Calu3 (cell line): ENCODE results near the gene KRTAP5-5. TPM values are rescaled to one million over a fixed set of nuclear protein-coding genes. Genes with fewer than 3 reads are reported as not detected.
"Not testable (repeated sequence)": the region's sequence is repeated elsewhere in the genome, so short reads cannot be mapped to it uniquely, and the experiment has no call there.

ENCODE experiments used
- BruUV-seq: library from RNA; stranded (reverse); fragments of 400-500 nt; replicated peaks from 2 replicates; lab custom pipeline; 2021; lab: Mats Ljungman, UMichigan
- CTCF ChIA-PET: fragments of 300-600 bp; sonication (Branson Sonifier 250); formaldehyde crosslinking; loops from one replicate; lab custom pipeline; 2022; ENCODE audit warnings: antibody characterized with exemption; lab: Charles Lee
- DNase-seq: peaks from one replicate; pipeline ENCODE4 v3.0.0; 2022
- H3K27ac Mint-ChIP-seq: one replicate; pipeline ENCODE4 v1.8.0; 2022; ENCODE audit warnings: mixed read lengths; ENCODE audit not compliant: unreplicated experiment
- H3K27me3 Mint-ChIP-seq: one replicate; pipeline ENCODE4 v1.8.0; 2022; ENCODE audit warnings: mixed read lengths; ENCODE audit not compliant: unreplicated experiment
- H3K36me3 Mint-ChIP-seq: one replicate; pipeline ENCODE4 v1.8.0; 2022; ENCODE audit warnings: mild to moderate bottlenecking, moderate library complexity, mixed read lengths; ENCODE audit not compliant: insufficient read depth, unreplicated experiment
- H3K4me1 Mint-ChIP-seq: one replicate; pipeline ENCODE4 v1.8.0; 2022; ENCODE audit warnings: mild to moderate bottlenecking, low read depth, mixed read lengths; ENCODE audit not compliant: unreplicated experiment
- H3K4me3 Mint-ChIP-seq: one replicate; pipeline ENCODE4 v1.8.0; 2022; ENCODE audit warnings: mild to moderate bottlenecking, low read depth, moderate library complexity, mixed read lengths; ENCODE audit not compliant: unreplicated experiment
- H3K9me3 Mint-ChIP-seq: one replicate; pipeline ENCODE4 v1.8.0; 2022; ENCODE audit warnings: low read depth, mixed read lengths; ENCODE audit not compliant: unreplicated experiment
- intact Hi-C: fragments of 100-400 bp; cut with micrococcal nuclease; formaldehyde crosslinking; loops from one replicate; pipeline ENCODE4 v1.10.0; 2022; ENCODE audit not compliant: unreplicated experiment
- total RNA-seq: library from RNA; stranded (reverse); gene quantifications from 2 replicates; pipeline ENCODE4 v1.2.3, GENCODE V29; 2022
- TF ChIP-seq, protein P1 (sequence below): fragments of 200-600 bp; IDR thresholded peaks from one replicate; pipeline ENCODE4 v1.8.0; 2022; ENCODE audit warnings: antibody characterized with exemption; ENCODE audit not compliant: unreplicated experiment

The KRTAP5-5 gene
- total RNA-seq, 1 experiment from 2014 or later: not detected

DNA sequence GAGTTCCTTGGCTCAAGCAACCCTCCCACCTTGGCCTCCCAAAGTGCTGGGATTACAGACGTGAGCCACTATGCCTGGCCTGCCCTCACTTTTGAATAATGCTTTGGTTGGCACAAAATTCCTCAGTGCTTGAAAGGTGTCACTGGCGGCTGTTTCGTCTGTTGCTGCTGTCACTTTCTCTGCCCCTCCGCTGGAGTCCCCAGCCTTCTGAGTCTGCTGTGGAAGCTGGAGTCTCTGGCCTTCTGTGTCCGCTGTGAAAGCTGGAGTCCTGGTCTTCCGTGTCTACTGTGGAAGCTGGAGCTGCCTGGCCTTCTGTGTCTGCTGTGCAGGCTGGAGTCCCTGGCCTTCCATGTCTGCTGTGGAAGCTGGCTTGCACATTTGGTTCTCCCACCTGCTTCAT, 39.6 kb upstream of the KRTAP5-5 start:
- intact Hi-C loops: no loop called here
- TF ChIP-seq, protein P1, sequence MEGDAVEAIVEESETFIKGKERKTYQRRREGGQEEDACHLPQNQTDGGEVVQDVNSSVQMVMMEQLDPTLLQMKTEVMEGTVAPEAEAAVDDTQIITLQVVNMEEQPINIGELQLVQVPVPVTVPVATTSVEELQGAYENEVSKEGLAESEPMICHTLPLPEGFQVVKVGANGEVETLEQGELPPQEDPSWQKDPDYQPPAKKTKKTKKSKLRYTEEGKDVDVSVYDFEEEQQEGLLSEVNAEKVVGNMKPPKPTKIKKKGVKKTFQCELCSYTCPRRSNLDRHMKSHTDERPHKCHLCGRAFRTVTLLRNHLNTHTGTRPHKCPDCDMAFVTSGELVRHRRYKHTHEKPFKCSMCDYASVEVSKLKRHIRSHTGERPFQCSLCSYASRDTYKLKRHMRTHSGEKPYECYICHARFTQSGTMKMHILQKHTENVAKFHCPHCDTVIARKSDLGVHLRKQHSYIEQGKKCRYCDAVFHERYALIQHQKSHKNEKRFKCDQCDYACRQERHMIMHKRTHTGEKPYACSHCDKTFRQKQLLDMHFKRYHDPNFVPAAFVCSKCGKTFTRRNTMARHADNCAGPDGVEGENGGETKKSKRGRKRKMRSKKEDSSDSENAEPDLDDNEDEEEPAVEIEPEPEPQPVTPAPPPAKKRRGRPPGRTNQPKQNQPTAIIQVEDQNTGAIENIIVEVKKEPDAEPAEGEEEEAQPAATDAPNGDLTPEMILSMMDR: no peak
- no peak for DNase-seq
- Mint-ChIP-seq H3K27me3 (peaks cover 39% of the 10 kb centered on the region), H3K36me3 (no peaks in the 10 kb centered on the region), H3K4me3 (no peak overlapping the region), H3K9me3 (no peaks in the 10 kb centered on the region), H3K4me1 (peaks cover 7% of the 10 kb centered on the region), H3K27ac (no peak overlapping the region)
- BruUV-seq: no TSS peak
- CTCF ChIA-PET: interaction anchor here (0.6 kb wide), 1 partner anchor 682 kb away, joined by 4 read pairs; no protein-coding TSS in a partner anchor

DNA sequence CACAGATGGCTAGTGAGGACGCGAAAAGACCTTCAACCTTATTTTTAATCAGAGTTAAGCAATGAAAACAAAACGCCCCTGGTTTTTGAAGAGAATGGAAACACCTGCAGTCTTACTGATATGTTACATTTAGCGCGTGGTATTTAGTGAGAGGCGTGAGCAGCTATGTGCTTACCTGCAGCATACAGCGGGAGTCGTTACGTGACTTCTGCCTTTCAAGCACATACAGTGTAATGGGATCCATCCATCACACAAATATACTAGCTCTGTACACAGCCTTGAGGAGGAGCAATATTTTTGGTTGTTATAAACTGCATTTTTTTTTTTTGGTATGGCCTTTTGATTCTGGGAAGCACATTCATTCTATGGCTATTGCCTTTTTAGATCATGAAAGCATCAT, 36.9 kb upstream of the KRTAP5-5 start:
- no peaks in the 10 kb centered on the region for H3K9me3 Mint-ChIP-seq
- peaks cover 65% of the 10 kb centered on the region for H3K27me3 Mint-ChIP-seq
- H3K4me3 Mint-ChIP-seq: no peak overlapping the region
- BruUV-seq: no TSS peak
- TF ChIP-seq, protein P1: no peak
- intact Hi-C loops: no loop called here
- DNase-seq: no peak
- peaks cover 7% of the 10 kb centered on the region for H3K4me1 Mint-ChIP-seq
- no peaks in the 10 kb centered on the region for H3K36me3 Mint-ChIP-seq
- CTCF ChIA-PET: no interaction called here
- H3K27ac Mint-ChIP-seq: no peak overlapping the region

DNA sequence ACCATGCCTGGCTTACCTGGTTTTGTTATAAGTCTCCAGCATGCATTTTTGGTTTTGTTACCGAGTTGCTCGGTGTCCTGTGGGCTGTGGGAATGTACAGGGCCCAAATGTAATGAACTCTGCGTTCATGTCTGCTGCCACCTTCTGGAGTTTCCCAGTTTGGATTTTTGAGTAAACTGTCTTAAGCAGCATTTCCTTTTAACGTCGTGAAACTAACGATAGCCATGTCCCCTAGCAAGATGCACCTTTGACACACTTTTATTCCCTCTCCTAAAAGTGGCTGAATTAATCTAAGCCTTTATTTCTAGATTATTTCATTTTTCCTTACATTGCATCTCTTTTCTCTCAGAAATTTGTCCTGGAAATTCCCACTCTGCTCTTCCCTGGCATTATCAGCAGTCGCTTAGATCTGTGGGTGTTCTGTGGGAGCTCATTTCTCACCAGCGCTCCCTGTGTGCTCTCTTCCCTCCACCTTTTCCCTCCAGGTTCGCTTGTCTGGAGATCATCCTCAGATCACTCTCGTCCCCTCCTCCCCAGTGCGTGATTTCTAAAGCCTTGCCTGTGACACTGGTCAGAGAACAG, 33.5 kb upstream of the KRTAP5-5 start:
- BruUV-seq, H3K36me3 Mint-ChIP-seq, H3K4me1 Mint-ChIP-seq, intact Hi-C loops, H3K27ac Mint-ChIP-seq, DNase-seq, H3K9me3 Mint-ChIP-seq, H3K4me3 Mint-ChIP-seq: not testable (repeated sequence)
- CTCF ChIA-PET: interaction anchor here (1.1 to 1.7 kb wide), 3 partner anchors 21 to 49 kb away, joined by 3 to 15 read pairs (median 14); no protein-coding TSS in a partner anchor
- peaks cover 89% of the 10 kb centered on the region for H3K27me3 Mint-ChIP-seq

DNA sequence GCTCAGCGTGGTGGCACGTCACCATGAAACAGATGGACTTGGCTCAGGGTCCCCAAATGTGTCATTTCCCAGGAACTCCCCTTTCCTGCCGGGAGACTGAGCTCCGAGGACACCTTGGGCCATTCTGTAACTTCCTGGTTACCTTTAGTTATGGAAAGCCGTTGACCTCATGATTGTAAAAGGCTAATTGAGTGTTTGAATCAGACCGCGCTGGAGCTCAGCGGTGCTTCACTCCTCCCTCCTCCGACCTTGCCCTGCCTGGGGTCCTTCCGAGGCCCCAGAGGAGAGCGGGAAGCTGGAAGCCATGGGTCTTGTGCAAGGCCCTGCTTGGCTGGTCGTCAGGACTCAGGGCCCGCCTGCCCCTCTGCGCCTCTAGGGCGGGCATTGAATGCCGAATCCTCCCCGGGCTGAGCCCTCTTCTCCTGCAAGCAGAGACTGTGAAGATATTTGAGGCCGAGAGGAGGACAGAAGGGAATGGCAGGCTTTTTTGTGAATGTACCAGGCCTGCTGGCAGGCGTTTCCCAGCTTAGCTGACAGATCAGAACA, 32.9 kb upstream of the KRTAP5-5 start:
- CTCF ChIA-PET: interaction anchor here (1.7 kb wide), 1 partner anchor 50 kb away, joined by 14 read pairs; no protein-coding TSS in a partner anchor

DNA sequence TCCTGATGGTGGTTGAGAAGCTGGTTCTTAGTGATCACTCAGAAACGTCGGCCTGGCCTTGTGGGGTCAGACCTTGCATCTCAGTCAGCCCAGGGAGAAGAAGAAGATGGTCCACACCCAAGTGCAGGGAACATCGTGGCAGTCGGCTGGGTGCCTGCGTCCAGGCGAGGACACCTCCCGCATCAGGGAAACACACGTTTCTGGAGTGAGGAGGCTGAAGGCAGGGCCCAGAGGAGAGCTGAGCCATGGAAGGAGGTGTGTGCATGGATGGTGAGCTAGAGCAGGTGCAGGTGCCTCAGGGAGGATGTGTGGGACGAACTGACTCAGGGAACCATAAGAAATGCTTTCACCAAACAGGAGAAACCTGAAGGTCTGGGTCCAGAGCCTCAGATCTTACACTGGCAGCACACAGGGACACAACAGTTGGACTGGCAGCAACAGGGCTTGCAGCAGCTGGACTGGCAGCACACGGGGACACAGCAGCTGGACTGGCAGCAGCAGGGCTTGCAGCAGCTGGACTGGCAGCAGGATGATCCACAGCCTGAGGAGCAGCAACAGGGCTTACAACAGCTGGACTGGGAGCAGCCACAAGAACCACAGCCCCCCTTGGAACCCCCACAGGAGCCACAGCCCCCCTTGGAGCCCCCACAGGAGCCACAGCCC, 32.1 kb upstream of the KRTAP5-5 start:
- Mint-ChIP-seq H3K36me3 (no peaks in the 10 kb centered on the region), H3K4me3 (no peak overlapping the region), H3K9me3 (no peaks in the 10 kb centered on the region), H3K27ac (no peak overlapping the region), H3K4me1 (no peaks in the 10 kb centered on the region), H3K27me3 (peaks cover 100% of the 10 kb centered on the region)
- no peak for DNase-seq
- TF ChIP-seq, protein P1: no peak
- BruUV-seq: no TSS peak
- intact Hi-C loops: no loop called here
- CTCF ChIA-PET: no interaction called here

More for the DNA sequence above, 32.9 kb upstream of the KRTAP5-5 start:
- H3K36me3 Mint-ChIP-seq, H3K27ac Mint-ChIP-seq, H3K4me3 Mint-ChIP-seq, BruUV-seq, H3K9me3 Mint-ChIP-seq, DNase-seq, H3K4me1 Mint-ChIP-seq, intact Hi-C loops: not testable (repeated sequence)
- H3K27me3 Mint-ChIP-seq: peaks cover 95% of the 10 kb centered on the region
